Testis (tissue), 3 donors: ENCODE data around the gene TNFRSF4. TPM values are rescaled to one million over a fixed set of nuclear protein-coding genes. Genes with fewer than 3 reads are reported as not detected.

Source experiments
- DNase-seq: peaks from one replicate; pipeline ENCODE4 v3.0.0-alpha.2; 2019
- H3K27ac ChIP-seq, 2 donors: fragments of 200-600 bp; sonication (generic); one replicate each; pipeline ENCODE4 v1.5.1; 2019
- H3K27me3 ChIP-seq: fragments of 200-600 bp; sonication (generic); one replicate; pipeline ENCODE4 v1.5.1; 2019
- H3K36me3 ChIP-seq: fragments of 200-600 bp; sonication (generic); one replicate; pipeline ENCODE4 v1.5.1; 2017; ENCODE audit warnings: low read depth; ENCODE audit errors: missing control alignments
- H3K4me1 ChIP-seq: fragments of 200-600 bp; sonication (generic); one replicate; pipeline ENCODE4 v1.5.1; 2019
- H3K4me3 ChIP-seq, 2 donors: fragments of 200-600 bp; sonication (generic); one replicate each; pipeline ENCODE4 v1.5.1; 2017 to 2019
- H3K9me3 ChIP-seq: fragments of 200-600 bp; sonication (generic); one replicate; pipeline ENCODE4 v1.5.1; 2017
- POLR2A ChIP-seq: fragments of 450-650 bp; IDR thresholded peaks from one replicate; pipeline ENCODE4 v1.6.1; 2017; ENCODE audit warnings: antibody characterized with exemption, mild to moderate bottlenecking, moderate library complexity
- WGBS, 2 donors: methylation state at CpG; one replicate each; pipeline ENCODE4 v1.1.5; 2018; 5-methylcytosine and 5-hydroxymethylcytosine counted together
- intact Hi-C: fragments of 100-400 bp; cut with DNase I; formaldehyde crosslinking; loops from one replicate; pipeline ENCODE4 v1.15.1; 2023; ENCODE audit warnings: low total_unique reads
- polyA plus RNA-seq: library from polyadenylated mRNA; stranded (reverse); fragments of 350-450 nt; fragmentation: Illumina TruSeq; extraction: RNeasy Lipid Tissue Mini Kit (QIAGEN cat#74804); gene quantifications from one replicate; pipeline ENCODE4 v1.2.3, GENCODE V29; 2014; ENCODE audit warnings: low read depth, low replicate concordance; ENCODE audit not compliant: insufficient read depth
- total RNA-seq, 2 donors: library from RNA; depleted of rRNA; stranded (reverse); fragments of >200 nt; gene quantifications; one replicate each; pipeline ENCODE4 v1.2.3, GENCODE V29; 2016
- TF ChIP-seq, protein P1 (sequence below), 3 experiments: fragments of 450-650 bp in 2 of 3; fragments of 200-600 bp in 1 of 3; sonication (generic) in 1 of 3; IDR thresholded peaks; one replicate each; pipeline ENCODE4 v1.5.1; 2016 to 2019; ENCODE audit warnings: antibody characterized with exemption in 3 of 3, mild to moderate bottlenecking in 2 of 3, moderate library complexity in 1 of 3

Gene TNFRSF4
- total and polyA plus RNA-seq, 3 donors from 2014 or later, result 0.80 to 1.4 (median 0.87) TPM

DNA sequence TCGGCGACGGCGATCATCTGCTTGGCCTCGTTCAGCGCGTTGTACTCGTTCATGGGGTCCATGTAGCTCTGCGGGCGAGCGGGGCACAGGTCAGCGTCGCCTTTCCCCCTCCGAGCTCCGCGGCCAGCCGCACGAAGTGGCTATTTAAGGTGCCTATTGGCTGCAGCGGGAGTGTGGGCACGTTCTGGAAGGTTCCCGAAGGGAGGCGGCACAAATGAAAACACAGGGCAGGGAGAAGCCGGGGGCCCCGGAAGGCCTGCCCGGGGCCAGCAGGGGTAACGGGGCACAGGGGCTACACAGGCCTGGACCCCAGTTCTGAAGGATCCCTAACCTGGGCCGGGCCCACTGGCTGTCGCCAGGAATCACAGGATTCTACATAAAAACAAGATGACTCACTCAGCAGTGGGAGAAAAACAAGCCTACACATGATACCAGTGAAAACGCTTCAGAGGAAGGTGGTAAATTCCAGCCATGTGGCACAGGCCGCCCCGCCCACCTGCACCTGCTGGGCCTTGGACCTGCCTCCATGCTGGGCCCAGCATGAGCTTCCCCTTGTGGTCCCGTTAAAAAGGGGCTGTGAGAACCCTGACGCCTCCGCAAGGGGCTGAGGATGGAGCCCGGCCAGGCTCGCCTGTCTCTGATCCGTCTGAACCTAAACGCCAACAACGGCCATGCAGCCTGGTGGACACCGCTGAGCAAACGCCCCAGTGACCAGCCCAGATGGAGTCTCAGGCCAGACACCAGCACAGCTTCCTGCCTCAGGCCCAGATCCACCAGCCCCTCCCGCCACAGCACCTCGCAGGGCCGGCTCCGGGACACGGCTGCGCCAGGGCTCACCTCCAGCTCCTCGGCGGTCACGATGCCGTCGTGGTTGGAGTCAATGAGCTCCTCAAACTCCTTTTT is 3.9 kb upstream of the TNFRSF4 start:
- 92 to 93% methylated on average over 47 to 49 of the region's 52 CpGs for WGBS, 2 donors
- no peaks in the 10 kb centered on the region for H3K36me3 ChIP-seq

GRCh38 chr1:1216770-1217620 is 3.0 kb upstream of the TNFRSF4 start:
- H3K27me3 ChIP-seq, result no peaks in the 10 kb centered on the region
- H3K4me1 ChIP-seq, result peaks cover 3% of the 10 kb centered on the region
- intact Hi-C loops, result no loop called here
- H3K4me3 ChIP-seq, result no peak overlapping the region
- no peak for TF ChIP-seq POLR2A
- TF ChIP-seq, protein P1, sequence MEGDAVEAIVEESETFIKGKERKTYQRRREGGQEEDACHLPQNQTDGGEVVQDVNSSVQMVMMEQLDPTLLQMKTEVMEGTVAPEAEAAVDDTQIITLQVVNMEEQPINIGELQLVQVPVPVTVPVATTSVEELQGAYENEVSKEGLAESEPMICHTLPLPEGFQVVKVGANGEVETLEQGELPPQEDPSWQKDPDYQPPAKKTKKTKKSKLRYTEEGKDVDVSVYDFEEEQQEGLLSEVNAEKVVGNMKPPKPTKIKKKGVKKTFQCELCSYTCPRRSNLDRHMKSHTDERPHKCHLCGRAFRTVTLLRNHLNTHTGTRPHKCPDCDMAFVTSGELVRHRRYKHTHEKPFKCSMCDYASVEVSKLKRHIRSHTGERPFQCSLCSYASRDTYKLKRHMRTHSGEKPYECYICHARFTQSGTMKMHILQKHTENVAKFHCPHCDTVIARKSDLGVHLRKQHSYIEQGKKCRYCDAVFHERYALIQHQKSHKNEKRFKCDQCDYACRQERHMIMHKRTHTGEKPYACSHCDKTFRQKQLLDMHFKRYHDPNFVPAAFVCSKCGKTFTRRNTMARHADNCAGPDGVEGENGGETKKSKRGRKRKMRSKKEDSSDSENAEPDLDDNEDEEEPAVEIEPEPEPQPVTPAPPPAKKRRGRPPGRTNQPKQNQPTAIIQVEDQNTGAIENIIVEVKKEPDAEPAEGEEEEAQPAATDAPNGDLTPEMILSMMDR (IDR thresholded peaks at IDR 0.05), result no peak
- H3K9me3 ChIP-seq, result no peaks in the 10 kb centered on the region
- 94 to 95% methylated on average over 39 to 74 of the region's 74 CpGs for WGBS, 2 donors
- H3K36me3 ChIP-seq, result no peaks in the 10 kb centered on the region
- no peak for DNase-seq
- no peak overlapping the region for H3K27ac ChIP-seq

More for the DNA sequence above, 3.9 kb upstream of the TNFRSF4 start:
- no peak overlapping the region for H3K4me3 ChIP-seq
- no peaks in the 10 kb centered on the region for H3K9me3 ChIP-seq
- peaks cover 3% of the 10 kb centered on the region for H3K4me1 ChIP-seq
- TF ChIP-seq, protein P1 (IDR thresholded peaks at IDR 0.05), result no peak
- TF ChIP-seq POLR2A, result no peak
- intact Hi-C loops, result no loop called here
- no peak overlapping the region for H3K27ac ChIP-seq
- no peaks in the 10 kb centered on the region for H3K27me3 ChIP-seq
- DNase-seq, result no peak

DNA sequence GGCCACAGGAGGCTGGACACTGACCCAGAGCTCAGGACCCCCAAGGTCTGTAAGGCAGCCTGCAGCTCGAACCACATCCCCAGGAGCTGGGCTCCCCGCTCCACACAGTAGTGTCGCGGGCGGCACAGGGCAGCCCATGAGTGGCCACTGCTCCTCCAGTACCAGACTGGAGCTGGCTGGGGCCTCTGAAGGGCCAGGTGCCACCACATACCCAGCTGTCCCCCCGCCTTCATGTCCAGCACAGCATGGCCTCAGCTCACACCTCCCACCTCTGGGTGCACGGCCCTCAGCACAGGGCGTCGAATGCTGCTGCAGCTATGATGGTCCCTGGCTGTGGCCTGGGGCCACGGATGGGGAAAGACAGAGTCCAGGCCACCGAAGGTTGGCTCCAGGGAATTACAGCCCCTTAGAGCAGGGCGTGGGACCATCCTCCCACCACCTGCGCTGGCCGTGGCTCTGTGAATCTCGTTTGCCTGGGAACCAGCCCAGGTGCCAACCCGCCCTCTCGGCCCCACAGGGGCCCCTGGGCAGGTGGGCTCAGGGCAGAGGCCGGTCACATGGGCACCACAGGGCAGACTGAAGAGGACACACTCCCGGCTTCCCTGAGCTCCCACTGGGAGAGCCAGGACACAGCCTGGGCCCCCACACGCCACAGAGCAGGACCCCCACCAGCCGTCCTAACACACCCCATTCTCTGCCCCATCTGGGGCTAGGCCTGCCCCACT is 2.1 kb upstream of the TNFRSF4 start:
- whole genome bisulfite sequencing, 2 donors, result 91% methylated on average over 8 to 21 of the region's 21 CpGs
- no peaks in the 10 kb centered on the region for H3K27me3 ChIP-seq
- DNase-seq, result no peak
- no peak for TF ChIP-seq POLR2A
- TF ChIP-seq, protein P1 (IDR thresholded peaks at IDR 0.05), result no peak
- intact Hi-C loops, result no loop called here
- H3K36me3 ChIP-seq, result no peaks in the 10 kb centered on the region
- no peaks in the 10 kb centered on the region for H3K9me3 ChIP-seq
- peaks cover 3% of the 10 kb centered on the region for H3K4me1 ChIP-seq
- no peak overlapping the region for H3K27ac ChIP-seq
- H3K4me3 ChIP-seq, result no peak overlapping the region

GRCh38 chr1:1215080-1215676 is 1.2 kb upstream of the TNFRSF4 start:
- TF ChIP-seq, protein P1 (IDR thresholded peaks at IDR 0.05), result no peak
- TF ChIP-seq POLR2A, result no peak
- H3K4me1 ChIP-seq, result peaks cover 3% of the 10 kb centered on the region
- no peak for DNase-seq
- no peaks in the 10 kb centered on the region for H3K27me3 ChIP-seq
- H3K4me3 ChIP-seq, result no peak overlapping the region
- intact Hi-C loops, result no loop called here
- no peaks in the 10 kb centered on the region for H3K9me3 ChIP-seq
- no peaks in the 10 kb centered on the region for H3K36me3 ChIP-seq
- WGBS, 2 donors, result 63 to 65% methylated on average over 6 to 11 of the region's 11 CpGs
- H3K27ac ChIP-seq, result no peak overlapping the region
